Lower leg skin (tissue), 3 donors: Measurements from ENCODE around the gene GALNT18.

ENCODE experiments used
- CTCF ChIP-seq, 3 donors: fragments of 450-650 bp; IDR thresholded peaks; one replicate each; pipeline ENCODE4 v1.5.1; 2016; ENCODE audit warnings: antibody characterized with exemption in 3 of 3, mild to moderate bottlenecking in 3 of 3, moderate library complexity in 2 of 3
- POLR2A ChIP-seq, 2 donors: fragments of 450-650 bp; IDR thresholded peaks; one replicate each; pipeline ENCODE4 v1.6.1; 2016 to 2017; ENCODE audit warnings: antibody characterized with exemption in 2 of 2, mild to moderate bottlenecking in 1 of 2, moderate library complexity in 1 of 2

- TF ChIP-seq CTCF (IDR thresholded peaks at IDR 0.05) = no peak
- TF ChIP-seq POLR2A (IDR thresholded peaks at IDR 0.05) = no peak
These were observed 325.4 kb downstream of the GALNT18 start for GRCh38 chr11:11296434-11296833.
